ENCODE measurements around the gene CACNG3.

GRCh38 chr16:24206926-24207325 lies 49.2 kb upstream of the CACNG3 start:
- TF ChIP-seq ISL1 (CRISPR knock-in tag; IDR thresholded peaks at IDR 0.05): no peak
- no peak for TF ChIP-seq ARNTL (CRISPR knock-in tag; IDR thresholded peaks at IDR 0.05; ENCODE audit: borderline replicate concordance, low read depth)
- TF ChIP-seq ZC3H10 (CRISPR knock-in tag; IDR thresholded peaks at IDR 0.05): no peak
- TF ChIP-seq CSRNP3 (CRISPR knock-in tag; IDR thresholded peaks at IDR 0.05): no peak

All from SK-N-SH treated with all-trans-retinoic acid at 6 μM for 48 hours (cell line).